CD4-positive, alpha-beta T cell treated with Interferon gamma for 1 hour (primary cell): ENCODE data around the gene VPS13D.

ENCODE experiments used
- DNase-seq: peaks from one replicate; pipeline ENCODE4 v3.0.0-alpha.2; 2020

The VPS13D gene

DNA sequence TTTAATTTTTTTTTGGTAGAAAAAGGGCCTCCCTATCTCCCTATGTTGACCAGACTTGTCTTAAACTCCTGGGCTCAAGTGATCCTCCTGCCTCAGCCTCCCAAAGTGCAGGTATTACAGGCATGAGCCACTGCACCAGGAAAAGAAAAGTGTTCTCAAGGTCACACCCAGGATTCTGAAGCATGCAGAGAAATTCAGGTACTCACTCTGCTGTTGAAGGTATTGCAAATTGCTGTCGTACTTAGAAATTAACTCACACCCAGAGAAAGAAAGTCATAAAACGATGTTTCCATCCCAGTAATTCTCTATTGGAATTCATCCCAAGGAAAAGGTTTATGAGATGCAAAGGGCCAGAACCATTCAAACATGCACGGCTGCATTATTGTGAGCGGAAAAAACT, 314.5 kb downstream of the VPS13D start:
- no peak for DNase-seq

- DNase-seq = no peak
Measured at GRCh38 chr1:12544992-12545391, 315.2 kb downstream of the VPS13D start.

- DNase-seq = no peak
Measured at GRCh38 chr1:12546771-12547585, 317.1 kb downstream of the VPS13D start.

DNA sequence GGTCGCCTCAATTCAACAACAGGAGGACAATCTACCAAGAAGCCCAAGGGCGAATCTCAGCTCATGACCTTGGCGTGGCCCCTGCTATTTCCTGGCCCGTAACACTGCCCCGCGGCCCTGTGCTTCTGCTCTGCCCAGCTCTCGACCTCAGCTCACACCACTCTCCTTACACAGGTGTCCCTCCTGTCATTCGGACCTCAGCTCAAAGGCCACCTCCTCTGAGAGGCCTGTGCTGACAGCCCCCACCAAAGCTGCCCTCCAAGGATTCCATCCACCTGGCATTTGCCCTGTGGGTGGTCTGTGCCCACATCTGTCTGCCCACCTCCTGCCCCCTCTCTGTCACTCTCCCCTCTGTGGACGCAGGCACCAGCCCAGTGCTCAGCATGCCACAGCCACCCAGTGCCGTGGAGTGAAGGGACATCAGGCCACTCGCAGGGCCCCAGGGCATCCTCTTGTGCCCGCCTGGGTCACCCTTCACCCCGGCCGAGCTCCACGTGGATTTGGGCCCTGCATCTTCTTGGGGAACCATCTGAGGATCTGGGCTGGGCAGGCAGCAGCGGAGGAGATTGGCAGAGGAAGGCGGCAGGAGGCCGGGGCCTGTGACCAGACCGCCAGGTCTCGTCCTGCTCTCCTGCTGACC, 317.9 kb downstream of the VPS13D start:
- no peak for DNase-seq

GRCh38 chr1:12548279-12548972, 318.6 kb downstream of the VPS13D start:
- DNase-seq = no peak

- DNase-seq = no peak
Measured at GRCh38 chr1:12548973-12549459, 319.2 kb downstream of the VPS13D start.

- no peak for DNase-seq
Measured at GRCh38 chr1:12549460-12550349, 319.9 kb downstream of the VPS13D start.

DNA sequence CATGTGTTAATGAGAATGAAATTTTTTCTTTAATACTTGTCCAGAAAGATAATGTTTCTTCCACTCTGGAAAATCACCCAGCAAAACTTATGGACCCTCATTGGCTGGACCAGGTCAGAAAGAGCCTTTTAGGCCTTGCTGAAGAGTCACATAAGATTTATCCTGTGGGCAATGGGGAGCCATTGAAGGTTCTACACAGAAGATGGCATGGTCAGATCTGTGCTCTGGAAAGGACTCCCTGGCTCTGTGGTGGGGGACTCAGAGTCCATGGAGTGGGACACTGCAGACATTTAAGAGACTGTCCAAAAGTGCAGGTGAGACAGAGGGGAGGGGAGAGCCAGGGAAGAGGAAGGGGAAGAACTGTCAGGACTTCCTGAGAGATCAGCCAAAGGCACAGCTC, 321.8 kb downstream of the VPS13D start:
- DNase-seq = no peak

DNA sequence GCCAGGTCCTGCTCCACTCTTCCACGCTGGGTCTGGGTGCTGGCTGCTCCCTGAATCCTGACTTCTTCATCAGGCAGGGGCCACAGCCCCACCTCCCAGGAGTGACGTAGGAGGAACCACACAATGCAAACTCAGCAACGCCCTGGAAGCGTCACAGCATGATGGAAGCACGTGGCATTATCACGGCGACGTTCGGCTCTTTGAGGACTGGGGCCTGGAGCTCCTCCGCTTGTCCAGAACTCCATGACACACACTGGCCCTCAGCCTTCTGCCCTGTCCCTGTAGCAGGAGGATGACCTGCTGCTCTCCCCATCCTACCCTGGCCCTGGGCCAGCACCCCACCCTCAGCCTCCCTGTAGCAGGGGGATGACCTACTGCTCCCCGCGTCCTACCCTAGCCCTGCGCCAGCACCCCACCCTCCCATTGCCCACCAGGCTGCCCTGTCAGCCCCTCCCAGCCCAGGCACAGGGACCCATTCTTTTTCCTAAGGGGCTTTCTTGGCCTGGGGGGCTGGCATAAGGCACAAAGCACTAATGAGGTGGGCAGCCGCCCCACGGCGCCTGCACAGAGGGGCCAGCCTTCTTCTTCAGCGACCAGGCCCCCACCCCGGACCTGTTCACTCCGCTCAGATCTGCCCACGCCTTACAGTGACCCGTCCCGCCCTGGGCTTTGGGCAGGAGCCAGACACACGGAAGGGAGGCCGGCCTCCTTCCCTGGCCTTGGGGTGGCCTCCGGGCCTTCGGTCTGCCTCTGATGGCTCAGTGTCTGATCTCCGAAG, 322.5 kb downstream of the VPS13D start:
- no peak for DNase-seq

DNA sequence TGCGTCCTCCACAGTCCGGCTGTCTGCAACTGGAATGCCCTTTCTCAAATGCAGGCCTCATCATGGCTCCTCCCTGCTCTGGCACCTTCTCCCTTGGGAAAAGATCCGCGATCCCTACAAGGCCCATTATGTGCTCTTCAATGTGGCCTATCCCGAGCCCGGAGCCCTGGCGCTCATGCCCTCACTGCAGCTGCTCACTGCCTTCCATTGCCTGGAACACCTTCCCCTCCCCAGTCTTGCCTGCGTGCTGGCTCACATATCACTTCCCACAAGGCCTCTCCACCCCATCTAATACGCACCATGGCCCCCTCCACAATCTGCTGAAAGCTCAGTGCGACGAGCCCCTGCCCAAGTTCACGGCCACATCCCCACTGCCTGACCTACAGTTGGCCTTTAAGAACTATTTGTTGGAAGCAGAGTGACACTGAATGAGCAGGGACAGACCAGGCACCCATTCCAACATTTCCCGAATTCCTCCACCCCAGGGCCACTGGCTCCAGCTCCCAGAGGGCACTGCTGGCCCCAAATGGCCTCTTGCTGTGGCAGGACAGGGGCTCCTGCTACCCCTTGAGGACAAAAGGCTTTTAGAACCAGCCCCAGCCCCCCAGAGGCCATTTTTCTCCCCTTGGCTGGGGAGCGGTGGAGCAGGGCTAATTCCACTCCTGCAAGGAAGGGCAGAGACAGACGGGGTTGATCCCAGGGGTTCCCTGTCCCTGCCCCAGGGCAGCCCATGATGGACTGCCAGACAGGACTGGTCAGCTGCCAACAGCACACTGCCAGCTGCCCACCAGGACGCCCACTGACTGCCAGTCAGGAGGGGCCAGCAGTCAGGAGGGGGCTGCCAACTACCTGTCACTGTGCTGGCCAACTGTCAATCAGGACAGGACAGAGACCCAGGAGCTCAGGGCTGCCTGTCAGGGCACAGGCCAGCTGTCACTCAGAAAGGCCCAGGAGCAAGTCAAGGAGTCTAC, 323.4 kb downstream of the VPS13D start:
- no peak for DNase-seq

GRCh38 chr1:12553963-12554362, 324.1 kb downstream of the VPS13D start:
- DNase-seq = no peak

DNA sequence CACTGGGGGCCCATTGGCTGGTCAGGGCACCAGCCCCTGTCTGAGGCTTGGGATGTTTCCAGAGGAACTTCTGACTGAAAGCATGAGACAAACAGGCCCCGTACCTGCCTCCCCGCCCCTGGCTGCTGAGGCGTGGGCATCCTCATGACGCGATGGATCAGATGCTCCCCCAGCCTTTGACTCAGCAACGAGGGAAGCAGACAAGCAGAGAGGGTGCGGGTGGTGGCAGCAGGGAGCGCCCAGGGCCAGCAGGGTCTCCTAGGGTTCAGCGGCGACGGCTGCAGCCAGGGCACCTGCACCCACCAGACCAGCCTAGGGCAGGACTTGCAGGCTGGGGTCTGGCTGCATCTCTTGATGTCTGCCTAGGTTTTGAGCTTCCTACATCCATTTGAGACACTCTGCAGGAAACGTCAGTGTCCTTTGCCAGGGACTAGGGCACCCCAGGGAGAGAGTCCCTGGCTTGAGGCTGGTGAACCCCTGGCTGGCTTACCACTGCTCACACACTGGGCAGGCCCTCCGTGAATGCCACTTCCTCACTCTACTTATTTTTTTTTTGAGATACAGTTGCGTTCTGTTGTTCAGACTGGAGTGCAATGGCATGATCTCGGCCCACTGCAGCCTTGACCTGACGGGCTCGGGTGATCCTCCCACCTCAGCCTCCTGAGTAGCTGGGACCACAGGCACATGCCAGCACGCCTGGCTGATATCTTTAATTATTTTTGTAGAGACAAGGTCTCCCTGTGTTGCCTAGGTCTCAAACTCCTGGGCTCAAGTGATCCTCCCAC, 324.9 kb downstream of the VPS13D start:
- no peak for DNase-seq

DNA sequence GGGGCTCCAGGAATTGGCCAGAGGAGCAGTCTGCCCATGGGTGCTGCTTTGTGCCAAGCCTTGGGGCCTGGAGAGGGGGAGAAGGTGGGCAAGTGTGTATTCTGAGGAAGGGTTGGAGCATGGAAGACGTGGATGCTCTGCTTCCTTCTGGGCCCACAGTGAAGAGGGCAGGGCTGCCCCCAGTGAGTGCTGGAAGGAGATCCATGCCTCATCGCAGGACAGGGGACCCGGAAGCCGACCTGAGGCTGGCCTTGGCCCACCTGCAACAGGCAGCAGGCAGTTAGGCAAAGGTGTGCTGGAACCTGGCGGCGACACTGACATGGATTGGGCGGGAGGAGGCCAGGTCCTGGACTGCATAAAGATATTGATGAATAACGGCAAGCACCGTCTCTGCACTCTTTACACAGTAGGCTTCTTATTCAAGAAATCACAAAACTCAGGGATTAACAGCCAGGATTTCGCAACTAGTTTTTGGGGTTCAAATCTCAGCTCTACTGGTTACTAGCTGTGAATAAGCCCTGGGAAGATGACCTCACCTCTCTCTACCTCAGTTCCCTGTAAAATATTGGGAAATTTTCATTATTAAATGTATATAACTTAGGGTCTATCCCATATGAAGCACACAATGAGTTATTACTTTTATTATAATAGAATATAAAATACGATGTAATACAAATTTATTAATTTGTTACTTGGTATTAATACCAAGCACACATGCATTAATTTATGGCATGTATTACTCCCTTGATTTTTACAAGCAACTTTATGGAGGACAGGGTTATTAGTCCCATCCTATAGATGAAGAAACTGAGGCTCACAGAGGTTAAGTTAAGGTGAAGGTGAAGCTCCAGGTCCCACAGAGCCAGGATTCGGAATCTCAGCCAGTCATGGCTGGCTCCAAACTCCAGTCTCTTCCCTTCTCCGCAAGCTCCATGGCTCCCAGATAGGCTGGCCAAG, 325.9 kb downstream of the VPS13D start:
- DNase-seq = no peak

GRCh38 chr1:12556368-12556930, 326.6 kb downstream of the VPS13D start:
- no peak for DNase-seq

DNA sequence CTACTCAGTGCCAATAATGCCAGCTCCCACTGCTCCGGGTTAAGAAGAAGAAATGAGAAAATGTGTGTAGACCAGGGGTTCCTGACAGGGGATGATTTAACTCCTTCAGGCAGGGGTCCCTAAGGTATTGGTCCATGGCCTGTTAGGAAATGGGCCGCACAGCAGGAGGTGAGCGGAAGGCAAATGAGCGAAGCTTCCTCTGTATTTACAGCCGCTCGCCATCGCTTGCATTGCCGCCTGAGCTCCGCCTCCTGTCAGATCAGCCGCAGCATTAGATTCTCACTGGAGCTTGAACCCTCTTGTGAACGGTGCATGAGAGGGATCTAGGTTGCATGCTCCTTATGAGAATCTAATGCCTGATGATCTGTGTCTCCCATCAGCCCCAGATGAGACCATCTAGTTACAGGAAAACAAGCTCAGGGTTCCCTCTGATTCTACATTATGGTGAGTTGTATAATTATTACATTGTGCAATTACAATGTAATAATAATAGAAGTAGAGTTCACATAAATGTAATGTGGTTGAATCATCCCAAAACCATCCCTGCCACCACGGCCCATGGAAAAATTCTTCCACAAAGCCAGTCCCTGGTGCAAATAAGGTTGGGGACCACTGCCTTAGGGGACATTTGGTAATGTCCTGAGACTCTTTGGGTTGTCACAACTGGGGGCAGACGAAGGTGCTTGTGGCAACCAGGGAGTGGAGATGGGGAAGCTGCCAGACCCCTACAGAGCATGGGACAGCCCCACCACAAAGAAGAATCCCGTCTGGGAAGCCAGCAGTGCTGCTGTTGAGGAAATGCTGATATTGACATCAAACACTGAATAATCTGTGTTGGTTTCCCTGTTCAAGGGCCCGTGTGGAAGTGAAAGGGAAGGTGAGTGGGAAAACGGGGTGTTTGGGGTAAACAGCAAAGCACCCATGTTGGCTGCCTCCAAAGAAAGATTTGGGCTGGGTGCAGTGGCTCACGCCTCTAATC, 327.4 kb downstream of the VPS13D start:
- no peak for DNase-seq

DNA sequence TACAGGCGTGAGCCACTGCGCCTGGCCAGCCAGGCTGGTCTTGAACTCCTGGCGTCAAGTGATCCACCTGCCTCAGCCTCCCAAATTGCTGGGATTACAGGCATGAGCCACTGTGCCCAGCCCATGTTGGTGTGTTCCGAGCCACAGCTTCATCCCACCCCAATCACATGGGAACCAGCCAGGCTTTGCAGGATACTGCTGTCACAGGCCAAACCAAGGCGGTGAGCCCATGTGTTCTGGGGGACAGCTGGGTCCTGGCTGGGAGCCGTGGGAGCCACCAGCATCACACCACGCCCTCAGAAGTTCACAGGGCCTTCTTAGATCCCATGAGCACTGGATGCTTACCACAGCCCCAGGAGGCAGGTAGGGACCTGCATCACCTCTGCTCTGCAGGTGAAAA, 331.3 kb downstream of the VPS13D start:
- no peak for DNase-seq
